Activated CD8-positive, alpha-beta memory T cell treated with anti-CD3 and anti-CD28 coated beads, Interleukin-2, amount 10 ng/mL, durations not matched to agents 7 days and 5 days (primary cell): ENCODE data around the gene SPATA33. TPM values are rescaled to one million over a fixed set of nuclear protein-coding genes. Genes with fewer than 3 reads are reported as not detected.

Experiments
- ATAC-seq: fragments of 150-1000 bp; cut with Tn5 transposase; one replicate; pipeline ENCODE4 v1.10.0; 2021; ENCODE audit warnings: moderate library complexity
- CTCF ChIA-PET: fragments of 350-600 bp; sonication (Branson Sonifier 250); formaldehyde crosslinking; loops from one replicate; lab custom pipeline; 2021; ENCODE audit warnings: antibody characterized with exemption; lab: Charles Lee
- DNase-seq: peaks from one replicate; pipeline ENCODE4 v3.0.0-alpha.2; 2020
- H3K27ac Mint-ChIP-seq: one replicate; pipeline ENCODE4 v1.8.0; 2021; ENCODE audit warnings: mild to moderate bottlenecking, mixed read lengths
- H3K27me3 Mint-ChIP-seq: one replicate; pipeline ENCODE4 v1.8.0; 2021; ENCODE audit warnings: mixed read lengths
- H3K36me3 Mint-ChIP-seq: one replicate; pipeline ENCODE4 v1.8.0; 2021; ENCODE audit warnings: mild to moderate bottlenecking, mixed read lengths
- H3K4me1 Mint-ChIP-seq: one replicate; pipeline ENCODE4 v1.8.0; 2021; ENCODE audit warnings: mixed read lengths
- H3K4me3 Mint-ChIP-seq: one replicate; pipeline ENCODE4 v1.8.0; 2021; ENCODE audit warnings: mild to moderate bottlenecking, moderate library complexity, mixed read lengths
- H3K9me3 Mint-ChIP-seq: one replicate; pipeline ENCODE4 v1.8.0; 2022; ENCODE audit warnings: low read depth, mixed read lengths
- total RNA-seq, 2 experiments: library from RNA; stranded (reverse); gene quantifications; one replicate each; pipeline ENCODE4 v1.2.3, GENCODE V29; 2021

Gene SPATA33
- total RNA-seq, result 10 to 100 TPM; 14.5 to 17.4 TPM

DNA sequence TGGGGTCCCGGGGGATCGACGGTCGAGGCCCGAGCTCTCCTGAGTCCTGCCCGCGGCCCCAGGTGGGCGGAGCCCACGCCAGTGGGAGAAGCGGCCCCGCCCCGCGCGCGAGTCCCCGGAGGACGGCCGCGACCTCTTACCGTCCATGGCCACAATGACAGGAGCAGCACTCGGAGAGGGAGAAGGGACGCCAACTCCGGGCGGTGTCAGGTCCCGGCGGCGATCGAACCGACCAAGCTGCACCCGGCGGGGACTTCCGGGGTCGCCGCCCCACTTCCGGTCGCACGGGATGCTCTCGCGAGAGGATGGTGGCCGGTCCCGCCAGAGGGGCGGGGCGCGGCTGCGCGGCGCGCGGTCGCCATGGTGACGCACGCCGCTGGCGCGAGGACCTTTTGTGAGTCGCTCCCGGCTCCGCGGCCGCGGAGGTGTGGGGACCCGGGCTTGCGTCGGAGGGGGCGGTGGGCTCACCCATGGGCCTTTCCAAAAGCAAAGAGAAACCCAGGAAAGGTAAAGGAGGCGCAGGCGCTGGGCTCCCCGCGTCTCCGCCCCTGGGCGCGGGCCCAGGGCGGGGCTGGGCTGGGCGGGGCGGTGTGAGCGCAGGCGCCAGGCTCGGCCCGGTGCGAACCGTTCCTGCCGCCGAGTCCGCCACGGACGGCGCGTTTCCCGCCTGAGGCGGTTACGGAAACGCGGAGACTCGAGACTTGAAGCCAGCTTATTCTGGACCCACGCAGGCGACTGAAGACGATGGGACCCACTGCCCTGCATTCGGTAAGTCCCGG, at the start of gene SPATA33, which contains the start of gene CHMP1A:
Gene SPATA33, plus strand, starts transcription at position 395 of the 779 bp plus-strand sequence. Its CDS starts 76 bp downstream, at position 471.
Gene CHMP1A, minus strand, starts transcription at position 267 of the 779 bp plus-strand sequence. Its CDS starts 120 bp downstream, at position 147.
- peaks cover 35% of the 10 kb centered on the region for H3K4me1 Mint-ChIP-seq
- CTCF ChIA-PET, result interaction anchor here (0.8 to 1.7 kb wide), 4 partner anchors 8 to 292 kb away, joined by 3 to 5 read pairs (median 4); no protein-coding TSS in a partner anchor

DNA sequence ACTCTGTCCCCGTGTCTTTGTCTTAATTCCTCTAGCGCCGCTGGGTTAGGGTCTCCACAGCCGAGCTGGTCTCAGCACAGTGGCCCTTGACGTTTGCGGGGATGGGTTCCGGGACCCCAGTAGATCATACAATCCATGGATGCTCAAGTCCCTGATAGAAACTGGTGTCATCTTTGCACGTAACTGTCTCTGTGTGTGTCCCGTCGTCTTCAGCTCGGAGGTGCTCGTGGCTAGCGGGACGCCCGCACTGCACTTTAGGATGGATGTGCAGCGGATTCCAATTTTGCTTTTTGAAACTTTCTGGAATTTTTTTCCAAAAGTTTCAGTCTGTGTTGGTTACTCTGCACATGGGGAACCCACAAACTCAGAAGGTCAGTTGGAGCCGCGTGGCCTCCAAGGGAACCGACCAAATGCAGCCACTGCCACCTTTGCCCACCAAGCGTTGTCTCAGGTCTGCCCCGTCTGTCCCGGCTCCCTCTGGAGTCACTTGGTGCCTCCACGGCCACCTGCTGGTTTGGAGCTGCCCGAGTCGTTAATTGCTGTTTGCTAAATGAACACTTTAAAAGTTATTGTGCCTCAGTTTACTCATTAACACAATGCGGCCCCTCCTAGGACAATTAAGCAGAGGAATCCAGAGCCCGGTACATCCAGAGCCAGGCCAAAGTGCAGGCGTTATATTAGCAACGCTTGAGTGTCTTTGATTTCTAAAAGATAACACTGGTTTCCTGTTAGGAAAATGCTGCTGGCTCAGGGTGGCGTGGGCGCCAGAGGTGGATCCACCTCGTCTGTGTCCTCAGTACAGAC, 49.5 kb upstream of the SPATA33 start:
- no peaks in the 10 kb centered on the region for H3K36me3 Mint-ChIP-seq
- CTCF ChIA-PET, result interaction anchor here (0.6 kb wide), 1 partner anchor 1827 kb away, joined by 3 read pairs; no protein-coding TSS in a partner anchor
- peaks cover under 1% of the 10 kb centered on the region for H3K4me1 Mint-ChIP-seq
- no peaks in the 10 kb centered on the region for H3K9me3 Mint-ChIP-seq
- ATAC-seq (no peak), DNase-seq (no peak)
- peaks cover 3% of the 10 kb centered on the region for H3K27me3 Mint-ChIP-seq
- no peak overlapping the region for H3K4me3 Mint-ChIP-seq
- H3K27ac Mint-ChIP-seq, result no peak overlapping the region

More for the DNA sequence above, at the start of gene SPATA33, which contains the start of gene CHMP1A:
- Mint-ChIP-seq H3K9me3 (no peaks in the 10 kb centered on the region), H3K27me3 (no peaks in the 10 kb centered on the region), H3K27ac (peak within 1 kb of the TSS; percentile 80), H3K4me3 (peak within 1 kb of the TSS; percentile 87), H3K36me3 (peaks cover 29% of the 10 kb centered on the region)
- peak; percentile 93 for DNase-seq
- ATAC-seq, result peak; percentile 95

DNA sequence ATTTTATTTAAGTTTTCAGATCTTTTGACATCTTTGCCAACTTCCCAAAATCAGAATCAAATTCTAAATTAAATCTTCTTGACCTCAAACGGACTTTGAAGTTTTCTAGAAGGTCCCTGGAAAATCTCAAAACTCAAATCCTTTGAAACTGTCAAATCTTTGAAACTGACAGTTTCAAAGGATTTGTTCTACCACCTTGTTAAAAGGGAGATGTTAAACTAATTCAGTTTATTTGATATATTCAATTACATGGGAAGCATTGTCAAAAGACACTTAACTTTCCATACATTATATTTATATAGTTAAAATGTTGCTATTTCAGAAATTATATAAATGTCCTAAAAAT, 47.6 kb upstream of the SPATA33 start:
- CTCF ChIA-PET, result no interaction called here
- ATAC-seq (no peak), DNase-seq (no peak)
- H3K4me3 Mint-ChIP-seq, result no peak overlapping the region
- H3K36me3 Mint-ChIP-seq, result no peaks in the 10 kb centered on the region
- no peaks in the 10 kb centered on the region for H3K4me1 Mint-ChIP-seq
- no peaks in the 10 kb centered on the region for H3K9me3 Mint-ChIP-seq
- H3K27ac Mint-ChIP-seq, result no peak overlapping the region
- peaks cover 3% of the 10 kb centered on the region for H3K27me3 Mint-ChIP-seq

DNA sequence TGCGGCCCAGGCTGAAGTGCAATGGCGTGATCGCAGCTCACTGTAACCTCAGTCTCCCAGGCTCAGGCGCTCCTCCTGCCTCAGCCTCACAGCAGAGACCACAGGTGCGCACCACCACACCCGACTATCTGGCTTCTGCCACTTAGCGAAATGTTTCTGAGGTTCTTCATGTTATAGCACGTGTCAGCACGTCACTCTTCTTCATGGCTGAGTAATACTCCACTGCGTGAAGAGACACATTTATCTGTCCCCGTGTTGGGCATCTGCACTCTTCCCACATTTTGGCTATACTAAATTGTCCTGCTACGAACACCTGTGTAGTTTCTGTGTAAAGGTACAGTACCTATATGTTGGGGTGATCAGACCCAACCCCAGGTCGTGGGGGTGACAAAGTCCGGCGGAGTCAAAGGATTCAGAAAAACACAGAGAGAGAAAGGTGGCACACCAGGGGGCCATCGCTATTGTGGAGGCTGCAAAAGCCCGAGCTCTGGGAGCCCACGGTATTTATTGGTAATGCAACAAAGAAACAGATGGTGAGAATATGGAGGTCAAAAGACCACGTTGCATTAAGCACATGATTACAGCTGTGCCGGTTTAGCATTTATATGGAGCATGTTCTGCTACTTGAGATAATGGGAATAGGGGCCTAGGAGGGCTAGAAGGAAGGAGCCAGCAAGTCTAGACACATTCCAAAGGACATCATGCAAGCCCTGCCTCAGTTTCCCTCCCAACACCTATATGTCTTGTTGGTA, 45.0 kb upstream of the SPATA33 start:
- no peak overlapping the region for H3K4me3 Mint-ChIP-seq
- ATAC-seq (no peak), DNase-seq (no peak)
- peaks cover 5% of the 10 kb centered on the region for H3K36me3 Mint-ChIP-seq
- CTCF ChIA-PET, result no interaction called here
- peaks cover 9% of the 10 kb centered on the region for H3K4me1 Mint-ChIP-seq
- H3K27ac Mint-ChIP-seq, result no peak overlapping the region
- peaks cover 3% of the 10 kb centered on the region for H3K27me3 Mint-ChIP-seq
- peaks cover 7% of the 10 kb centered on the region for H3K9me3 Mint-ChIP-seq

DNA sequence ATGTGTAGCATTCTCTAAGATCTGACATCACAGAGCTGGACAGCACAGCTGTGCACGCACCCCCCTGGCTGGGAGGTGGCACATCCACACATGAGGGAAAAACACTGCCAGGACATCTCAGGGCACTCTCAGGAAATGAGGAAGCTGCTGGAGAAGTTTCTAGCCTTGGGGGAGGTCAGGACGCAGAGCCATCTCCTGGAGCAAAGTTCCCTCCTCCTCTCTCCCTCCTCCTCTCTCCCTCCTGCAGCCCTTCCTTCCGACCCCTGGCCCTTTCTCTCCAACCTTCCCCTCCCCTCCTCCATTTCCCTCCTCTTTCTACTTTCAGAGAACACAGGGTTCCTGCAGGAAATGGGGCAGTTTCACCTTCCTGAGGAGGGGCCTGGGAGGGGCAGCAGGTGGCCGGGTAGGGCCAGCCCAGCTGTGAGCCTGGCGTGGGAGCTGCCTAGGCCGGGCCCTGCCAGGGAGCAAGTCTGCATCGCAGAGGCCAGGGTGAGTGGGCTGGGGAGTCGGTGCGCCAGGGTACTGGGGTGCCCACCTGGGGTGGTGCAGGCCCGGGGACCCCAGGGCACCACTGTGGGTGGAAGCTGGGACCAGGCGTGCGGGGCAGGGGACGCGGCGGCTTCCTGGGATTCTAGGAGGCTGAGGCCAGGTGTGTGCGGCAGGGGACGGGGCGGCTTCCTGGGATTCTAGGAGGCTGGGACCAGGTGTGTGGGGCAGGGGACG, 44.2 kb upstream of the SPATA33 start, which contains the start of gene DPEP1:
Gene DPEP1, plus strand, starts transcription at position 412 of the 723 bp plus-strand sequence. CDS start 16,769 bp downstream, outside the sequence.
- H3K4me3 Mint-ChIP-seq, result no peak within 1 kb of the TSS
- CTCF ChIA-PET, result no interaction called here
- peaks cover 5% of the 10 kb centered on the region for H3K36me3 Mint-ChIP-seq
- H3K27ac Mint-ChIP-seq, result no peak within 1 kb of the TSS
- peaks cover 3% of the 10 kb centered on the region for H3K27me3 Mint-ChIP-seq
- DNase-seq (no peak), ATAC-seq (no peak)
- H3K4me1 Mint-ChIP-seq, result peaks cover 9% of the 10 kb centered on the region
- peaks cover 7% of the 10 kb centered on the region for H3K9me3 Mint-ChIP-seq

DNA sequence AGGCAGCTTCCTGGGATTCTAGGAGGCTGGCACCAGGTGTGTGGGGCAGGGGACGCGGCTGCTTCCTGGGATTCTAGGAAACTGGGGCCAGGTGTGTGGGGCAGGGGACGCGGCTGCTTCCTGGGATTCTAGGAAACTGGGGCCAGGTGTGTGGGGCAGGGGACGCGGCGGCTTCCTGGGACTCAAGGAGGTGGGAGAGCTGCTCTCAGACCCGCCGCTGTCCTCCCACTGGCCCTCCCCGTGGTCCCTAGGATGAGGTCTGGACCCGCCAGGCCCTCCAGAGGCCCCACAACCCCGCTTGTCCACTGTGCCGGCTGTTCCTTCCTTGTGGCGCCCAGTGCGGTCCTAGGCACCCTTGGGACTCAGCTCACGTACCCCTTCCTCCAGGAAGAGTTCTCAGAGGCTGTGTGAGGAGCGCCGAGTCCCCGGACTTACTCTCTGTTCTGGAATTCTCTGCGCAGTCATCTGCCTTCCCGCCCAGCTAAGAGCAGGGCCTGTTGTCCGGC, 43.6 kb upstream of the SPATA33 start:
- H3K9me3 Mint-ChIP-seq, result peaks cover 7% of the 10 kb centered on the region
- ATAC-seq (no peak), DNase-seq (no peak)
- H3K4me3 Mint-ChIP-seq, result no peak overlapping the region
- peaks cover 9% of the 10 kb centered on the region for H3K4me1 Mint-ChIP-seq
- peaks cover 5% of the 10 kb centered on the region for H3K36me3 Mint-ChIP-seq
- peaks cover 3% of the 10 kb centered on the region for H3K27me3 Mint-ChIP-seq
- CTCF ChIA-PET, result no interaction called here
- no peak overlapping the region for H3K27ac Mint-ChIP-seq

DNA sequence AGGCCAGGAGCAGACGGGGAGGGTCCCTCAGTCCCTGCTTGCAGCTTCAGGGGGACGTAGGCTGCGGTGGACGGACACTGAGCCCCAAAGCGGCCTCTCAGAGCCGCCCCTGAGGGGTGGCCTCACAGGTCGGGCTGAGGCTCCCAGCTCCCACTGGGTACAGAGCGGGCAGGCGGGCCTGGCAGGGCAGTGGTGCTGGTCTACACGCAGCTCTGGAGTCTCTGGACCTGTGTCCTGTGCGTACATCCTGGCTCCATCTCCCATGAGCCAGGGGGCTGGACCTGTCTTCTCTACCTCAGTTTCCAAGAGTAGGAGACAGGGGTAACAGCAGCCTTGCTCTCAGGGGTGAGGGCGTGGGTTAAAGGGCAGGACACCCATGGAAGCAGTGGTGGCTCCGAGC, 42.5 kb upstream of the SPATA33 start:
- peaks cover 3% of the 10 kb centered on the region for H3K27me3 Mint-ChIP-seq
- ATAC-seq, result no peak
- CTCF ChIA-PET, result no interaction called here

DNA sequence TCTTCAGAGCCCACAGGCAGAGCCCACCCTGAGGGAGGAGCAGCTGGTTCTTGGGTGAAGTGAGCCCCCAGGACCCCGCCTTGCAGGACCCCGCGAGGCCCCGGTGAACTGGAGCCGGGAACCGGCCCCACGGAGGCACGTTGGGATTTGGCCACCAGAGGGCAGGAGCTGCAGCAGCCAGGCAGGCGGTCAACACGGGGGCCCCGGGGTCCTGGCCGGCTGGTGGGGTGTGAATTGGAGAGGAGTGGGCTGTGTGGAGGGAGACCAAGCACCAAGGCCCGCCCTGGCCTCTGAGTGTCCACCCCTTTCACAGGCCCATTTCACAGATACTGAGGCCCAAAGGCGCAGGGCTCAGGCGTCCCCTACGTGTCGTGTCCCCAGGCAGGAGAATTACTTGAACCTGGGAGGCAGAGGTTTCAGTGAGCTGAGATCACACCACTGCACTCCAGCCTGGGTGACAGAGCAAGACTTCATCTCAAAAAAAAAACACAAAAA, 42.0 kb upstream of the SPATA33 start:
- CTCF ChIA-PET, result no interaction called here
- Mint-ChIP-seq H3K4me3 (no peak overlapping the region), H3K4me1 (peaks cover 9% of the 10 kb centered on the region), H3K9me3 (peaks cover 7% of the 10 kb centered on the region), H3K27ac (no peak overlapping the region), H3K27me3 (no peaks in the 10 kb centered on the region), H3K36me3 (peaks cover 5% of the 10 kb centered on the region)
- DNase-seq, result no peak
- ATAC-seq, result no peak

More for the DNA sequence above, 42.5 kb upstream of the SPATA33 start:
- no peak overlapping the region for H3K4me3 Mint-ChIP-seq
- H3K36me3 Mint-ChIP-seq, result peaks cover 5% of the 10 kb centered on the region
- no peak for DNase-seq
- no peak overlapping the region for H3K27ac Mint-ChIP-seq
- H3K9me3 Mint-ChIP-seq, result peaks cover 7% of the 10 kb centered on the region
- peaks cover 9% of the 10 kb centered on the region for H3K4me1 Mint-ChIP-seq

DNA sequence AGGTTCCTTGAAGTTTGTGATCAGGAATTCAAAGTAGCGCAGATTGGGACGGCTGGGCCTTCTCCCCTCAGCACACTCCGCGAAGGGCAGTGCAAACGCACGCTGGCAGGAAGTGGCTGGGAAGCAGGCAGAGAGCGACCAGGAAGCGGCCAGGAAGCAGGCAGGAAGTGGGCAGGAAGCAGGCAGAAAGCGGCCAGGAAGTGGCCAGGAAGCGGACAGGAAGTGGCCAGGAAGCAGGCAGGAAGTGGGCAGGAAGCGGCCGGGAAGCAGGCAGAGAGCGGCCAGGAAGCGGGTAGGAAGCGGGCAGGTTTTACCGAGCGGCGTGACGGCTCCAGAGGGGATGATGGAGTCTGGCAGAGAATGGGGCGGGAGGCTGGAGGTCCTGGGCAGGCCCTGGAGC, 41.0 kb upstream of the SPATA33 start:
- H3K27ac Mint-ChIP-seq, result peak overlapping the region; percentile 91
- no peak for DNase-seq
- no peaks in the 10 kb centered on the region for H3K27me3 Mint-ChIP-seq
- H3K9me3 Mint-ChIP-seq, result peaks cover 7% of the 10 kb centered on the region
- peak; percentile 16 for ATAC-seq
- peak overlapping the region; percentile 26 for H3K4me3 Mint-ChIP-seq
- peaks cover 5% of the 10 kb centered on the region for H3K36me3 Mint-ChIP-seq
- H3K4me1 Mint-ChIP-seq, result peaks cover 9% of the 10 kb centered on the region
- CTCF ChIA-PET, result interaction anchor here (0.7 kb wide), 1 partner anchor 449 kb away, joined by 3 read pairs; no protein-coding TSS in a partner anchor

DNA sequence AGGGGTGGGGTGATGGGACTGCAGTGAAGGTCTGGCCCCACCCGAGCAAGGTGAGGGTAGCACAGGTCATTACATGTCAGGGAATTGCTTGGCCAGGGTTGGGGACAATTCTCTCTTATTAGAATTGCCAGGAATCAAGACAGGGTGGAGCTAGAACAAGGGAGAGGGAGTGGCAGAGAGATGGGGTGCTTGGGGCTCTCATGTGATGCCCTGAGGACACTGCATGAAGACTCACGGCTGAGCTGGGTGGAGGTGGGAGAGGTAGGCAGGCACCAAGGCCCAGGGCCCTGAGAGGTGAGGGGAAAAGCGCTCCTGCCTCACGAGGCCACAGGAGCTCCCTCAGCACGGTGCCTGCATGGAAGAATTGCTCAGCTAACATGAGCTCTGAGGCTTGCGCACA, 40.6 kb upstream of the SPATA33 start:
- peaks cover 9% of the 10 kb centered on the region for H3K4me1 Mint-ChIP-seq
- peak overlapping the region; percentile 91 for H3K27ac Mint-ChIP-seq
- no peak for ATAC-seq
- peaks cover 5% of the 10 kb centered on the region for H3K36me3 Mint-ChIP-seq
- peaks cover 3% of the 10 kb centered on the region for H3K27me3 Mint-ChIP-seq
- DNase-seq, result no peak
- CTCF ChIA-PET, result interaction anchor here (0.7 kb wide), 1 partner anchor 448 kb away, joined by 3 read pairs; no protein-coding TSS in a partner anchor
- no peak overlapping the region for H3K4me3 Mint-ChIP-seq
- peaks cover 7% of the 10 kb centered on the region for H3K9me3 Mint-ChIP-seq

DNA sequence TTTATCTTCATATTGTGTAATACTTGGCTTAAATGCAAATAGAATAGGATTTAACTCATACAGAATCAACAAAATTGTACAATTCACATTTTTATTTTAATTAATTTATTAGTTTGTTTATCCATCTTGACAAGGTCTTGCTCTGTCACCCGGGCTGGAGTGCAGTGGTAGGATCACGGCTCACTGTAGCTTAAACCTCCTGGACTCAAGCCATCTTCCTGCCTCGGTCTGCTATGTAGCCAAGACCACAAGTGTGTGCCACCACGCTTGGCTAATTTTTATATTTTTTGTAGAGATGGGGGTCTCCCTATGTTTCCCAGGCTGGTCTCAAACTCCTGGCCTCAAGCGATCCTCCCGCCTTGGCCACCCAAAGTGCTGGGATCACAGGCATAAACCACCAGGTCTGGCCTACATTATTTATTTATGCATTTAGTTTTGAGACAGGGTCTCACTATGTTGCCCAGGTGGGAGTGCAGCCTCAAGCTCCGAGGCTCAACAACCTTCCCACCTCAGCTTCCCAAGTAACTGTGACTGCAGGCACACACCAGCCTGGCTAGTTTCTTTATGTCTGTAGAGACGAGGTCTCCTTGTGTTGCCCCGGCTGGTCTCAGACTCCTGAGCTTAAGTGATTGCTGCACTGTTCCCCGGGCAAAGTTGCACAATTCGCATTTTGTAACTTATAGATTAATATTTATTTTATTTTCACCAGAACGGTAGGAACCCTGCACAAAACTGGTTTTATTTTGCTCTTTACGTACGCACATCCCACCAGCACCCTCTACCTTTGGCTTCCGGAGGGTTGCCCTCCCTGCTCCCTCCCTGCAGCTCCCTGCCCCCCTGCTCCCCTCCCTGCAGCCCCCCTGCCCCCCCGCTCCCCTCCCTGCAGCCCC, 39.3 kb upstream of the SPATA33 start:
- no peak for ATAC-seq
- Mint-ChIP-seq H3K9me3 (peaks cover 7% of the 10 kb centered on the region), H3K27me3 (peaks cover 10% of the 10 kb centered on the region), H3K4me3 (no peak overlapping the region), H3K27ac (no peak overlapping the region), H3K36me3 (peaks cover 5% of the 10 kb centered on the region), H3K4me1 (peaks cover 9% of the 10 kb centered on the region)
- CTCF ChIA-PET, result no interaction called here
- DNase-seq, result no peak
